PC-3 (cell line): ENCODE results near the gene EGLN2. TPM values are rescaled to one million over a fixed set of nuclear protein-coding genes. Genes with fewer than 3 reads are reported as not detected.

ENCODE experiments used
- ATAC-seq: fragments of 200-7000 bp; cut with Tn5 transposase; 2 replicates; pipeline ENCODE4 v1.9.1; 2020; ENCODE audit warnings: mild to moderate bottlenecking, moderate library complexity
- Bru-seq: library from RNA; stranded (reverse); fragments of 400-500 nt; gene quantifications from one replicate; lab custom pipeline; 2021; lab: Mats Ljungman, UMichigan
- BruChase-seq, 2 experiments: library from RNA; stranded (reverse); fragments of 400-500 nt; gene quantifications; one replicate each; lab custom pipeline; 2021; lab: Mats Ljungman, UMichigan
- BruUV-seq: library from RNA; stranded (reverse); fragments of 400-500 nt; replicated peaks from 2 replicates; lab custom pipeline; 2021; lab: Mats Ljungman, UMichigan
- CTCF ChIA-PET: fragments of 300-600 bp; sonication (Branson Sonifier 250); formaldehyde crosslinking; loops from one replicate; lab custom pipeline; 2022; ENCODE audit warnings: antibody characterized with exemption; lab: Charles Lee
- POLR2A ChIA-PET: fragments of 300-600 bp; sonication (Branson Sonifier 250); formaldehyde crosslinking; loops from one replicate; lab custom pipeline; 2022; ENCODE audit warnings: antibody characterized with exemption; ENCODE audit not compliant: unreplicated experiment; lab: Charles Lee
- DNase-seq: peaks from one replicate; pipeline ENCODE4 v3.0.0-alpha.2; 2015
- H2AFZ ChIP-seq: fragments of 300-600 bp; sonication (generic); 2 replicates; pipeline ENCODE4 v1.6.0; 2016; ENCODE audit warnings: antibody characterized with exemption, low read length
- H3F3A ChIP-seq: fragments of 300-600 bp; sonication (generic); one replicate; pipeline ENCODE4 v1.6.0; 2017; ENCODE audit warnings: antibody characterized with exemption, low read length, control low read depth, mild to moderate bottlenecking; ENCODE audit not compliant: unreplicated experiment
- H3K27ac ChIP-seq: fragments of 300-600 bp; sonication (generic); 2 replicates; pipeline ENCODE4 v1.5.1; 2016; ENCODE audit warnings: mild to moderate bottlenecking, low read length
- H3K27me3 ChIP-seq: fragments of 300-600 bp; sonication (generic); 2 replicates; pipeline ENCODE4 v1.6.1; 2016; ENCODE audit warnings: low read length, mixed read lengths
- H3K36me3 ChIP-seq: fragments of 300-600 bp; sonication (generic); 2 replicates; pipeline ENCODE4 v1.6.1; 2016; ENCODE audit warnings: low read depth, mixed run types, low read length, mixed read lengths
- H3K4me1 ChIP-seq: fragments of 300-600 bp; sonication (generic); 2 replicates; pipeline ENCODE4 v1.5.1; 2016; ENCODE audit warnings: low read length; ENCODE audit not compliant: insufficient read depth
- H3K4me2 ChIP-seq: fragments of 300-600 bp; sonication (generic); 2 replicates; pipeline ENCODE4 v1.6.0; 2016; ENCODE audit warnings: low read length
- H3K4me3 ChIP-seq: fragments of 300-600 bp; sonication (generic); 2 replicates; pipeline ENCODE4 v1.5.1; 2016; ENCODE audit warnings: mild to moderate bottlenecking, low read length, mixed read lengths
- H3K79me2 ChIP-seq: fragments of 300-600 bp; sonication (generic); 2 replicates; pipeline ENCODE4 v1.6.1; 2017; ENCODE audit warnings: low read length, mixed read lengths
- H3K9ac ChIP-seq: fragments of 300-600 bp; sonication (generic); 2 replicates; pipeline ENCODE4 v1.6.0; 2016; ENCODE audit warnings: mild to moderate bottlenecking, low read length
- H3K9me2 ChIP-seq: fragments of 300-600 bp; sonication (generic); replicated peaks from 2 replicates; pipeline ENCODE4 v1.6.1; 2016; ENCODE audit warnings: mixed run types, low read length, mixed read lengths
- H3K9me3 ChIP-seq: fragments of 300-600 bp; sonication (generic); 2 replicates; pipeline ENCODE4 v1.6.1; 2016; ENCODE audit warnings: low read length, mixed read lengths
- H4K20me1 ChIP-seq: fragments of 300-600 bp; sonication (generic); 2 replicates; pipeline ENCODE4 v1.6.1; 2016; ENCODE audit warnings: low read length, mixed read lengths
- EZH2 ChIP-seq: fragments of 300-600 bp; sonication (generic); IDR thresholded peaks from one replicate; pipeline ENCODE4 v1.6.1; 2017; ENCODE audit warnings: antibody characterized with exemption, mild to moderate bottlenecking, low read length; ENCODE audit not compliant: unreplicated experiment
- EZH2phosphoT487 ChIP-seq: fragments of 300-600 bp; sonication (generic); IDR thresholded peaks from 2 replicates; pipeline ENCODE4 v1.6.1; 2018; ENCODE audit warnings: mild to moderate bottlenecking, antibody characterized with exemption, low read length, borderline replicate concordance
- intact Hi-C: fragments of 100-400 bp; cut with micrococcal nuclease; formaldehyde crosslinking; loops from 2 replicates; pipeline ENCODE4 v1.9.0; 2023
- long read RNA-seq: library from polyadenylated mRNA; unstranded; transcript quantifications from one replicate; pipeline ENCODE4 v2.0.0, GENCODE V29; 2021; ENCODE audit not compliant: unreplicated experiment
- total RNA-seq: library from RNA; depleted of rRNA; stranded (reverse); fragments of >200 nt; gene quantifications from 2 replicates; pipeline ENCODE4 v1.2.3, GENCODE V29; 2014; rRNA removed
- TF ChIP-seq, protein P1 (sequence below): fragments of 300-600 bp; sonication (generic); conservative IDR thresholded peaks from 2 replicates; pipeline ENCODE4 v1.5.1; 2017; ENCODE audit warnings: antibody characterized with exemption, low read depth, mild to moderate bottlenecking, low read length

EGLN2 gene
- 36.6 and 58.9 TPM in 2 replicates for total RNA-seq
- percentile 58 among the genes with signal in this experiment for Bru-seq, nascent RNA
- percentile 65 among the genes with signal in this experiment for BruChase-seq, experiment 1, labeled RNA remaining after a 6-hour chase
- BruChase-seq, experiment 2, labeled RNA remaining after a 2-hour chase, result percentile 69 among the genes with signal in this experiment
- long read RNA-seq, transcript EGLN2-207 (5 exons, 2,821 nt), result major isoform, 108 of 246 reads
- long read RNA-seq, transcript EGLN2-201 (6 exons, 2,102 nt), result minor isoform, 98 of 246 reads
- long read RNA-seq, partial matches to known transcripts, result 14 of 246 reads
- long read RNA-seq, other reads (novel, unspliced or antisense), result 20 of 246 reads

DNA sequence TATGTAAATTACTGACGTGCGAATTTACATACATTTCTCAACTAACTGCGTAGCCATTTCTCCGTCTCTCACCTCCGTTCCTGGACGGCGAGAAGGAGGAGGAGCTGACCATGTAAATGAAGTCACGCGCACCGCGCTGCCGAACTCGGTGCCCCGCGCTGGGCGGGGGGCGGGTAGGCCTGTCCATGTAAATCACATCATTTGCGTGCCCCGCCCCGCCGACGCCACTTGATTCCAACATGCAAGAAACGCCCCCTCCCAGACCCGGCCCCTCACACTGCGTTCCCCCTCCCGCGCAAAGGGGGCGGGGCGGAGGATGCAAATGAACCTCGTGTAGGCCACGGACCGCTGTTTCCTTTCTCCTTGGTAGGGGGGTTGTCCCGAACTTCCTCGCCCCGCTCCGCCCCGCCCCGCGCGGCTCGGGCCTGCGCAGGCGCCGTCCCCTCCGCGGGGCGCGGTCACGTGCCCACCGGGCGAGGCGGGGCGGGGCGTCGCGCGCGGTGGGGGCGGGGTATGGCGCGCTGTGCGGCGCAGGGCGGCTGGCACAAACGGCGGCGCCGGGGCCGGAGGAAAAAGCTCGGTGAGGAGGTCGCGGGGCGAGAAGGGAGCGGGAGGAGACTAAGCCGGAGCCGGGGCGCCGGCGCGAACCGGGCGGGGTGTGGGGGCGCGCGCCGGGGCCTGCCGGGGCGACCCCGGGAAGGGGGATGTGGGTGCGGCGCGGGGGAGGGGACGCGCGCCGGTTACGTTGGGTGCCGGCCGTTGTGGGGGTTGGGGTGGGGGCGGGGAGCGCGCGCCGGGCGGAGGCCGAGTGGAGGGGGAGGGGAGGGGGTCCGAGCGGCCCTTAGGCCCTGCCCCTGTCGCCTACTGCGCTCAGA is at the start of gene EGLN2:
Gene EGLN2 (plus strand): TSS at position 509 of the 875 bp plus-strand sequence. CDS start 1,382 bp downstream, outside the sequence.
- Histone ChIP-seq H3K9me2 (no peaks in the 10 kb centered on the region), H4K20me1 (peaks cover 15% of the 10 kb centered on the region; the same call in 1 of the 2 replicates), H3K9me3 (no peaks in the 10 kb centered on the region), H2AFZ (peak within 1 kb of the TSS; percentile 97), H3K4me1 (peaks cover 36% of the 10 kb centered on the region), H3K27me3 (no peaks in the 10 kb centered on the region), H3K27ac (peak within 1 kb of the TSS; percentile 41), H3F3A (no peaks in the 10 kb centered on the region), H3K9ac (peak within 1 kb of the TSS; percentile 71), H3K79me2 (peaks cover 44% of the 10 kb centered on the region), H3K4me3 (peak within 1 kb of the TSS; percentile 85), H3K4me2 (peak within 1 kb of the TSS; percentile 92), H3K36me3 (no peaks in the 10 kb centered on the region)
- ATAC-seq (peak; percentile 87), DNase-seq (peak; percentile 96)
- no TSS peak for BruUV-seq
- no peak for TF ChIP-seq EZH2
- ChIA-PET POLR2A (interaction anchor here (0.6 kb wide), 3 partner anchors 20 to 345 kb away, joined by 4 to 17 read pairs (median 4); no protein-coding TSS in a partner anchor), CTCF (interaction anchor here (0.5 to 0.6 kb wide), 2 partner anchors 9 to 22 kb away, joined by 3 read pairs; no protein-coding TSS in a partner anchor)
- intact Hi-C loops, result loop anchor here (1.0 to 10.0 kb wide), 2 partner anchors 110 to 134 kb away; no protein-coding TSS in a partner anchor

DNA sequence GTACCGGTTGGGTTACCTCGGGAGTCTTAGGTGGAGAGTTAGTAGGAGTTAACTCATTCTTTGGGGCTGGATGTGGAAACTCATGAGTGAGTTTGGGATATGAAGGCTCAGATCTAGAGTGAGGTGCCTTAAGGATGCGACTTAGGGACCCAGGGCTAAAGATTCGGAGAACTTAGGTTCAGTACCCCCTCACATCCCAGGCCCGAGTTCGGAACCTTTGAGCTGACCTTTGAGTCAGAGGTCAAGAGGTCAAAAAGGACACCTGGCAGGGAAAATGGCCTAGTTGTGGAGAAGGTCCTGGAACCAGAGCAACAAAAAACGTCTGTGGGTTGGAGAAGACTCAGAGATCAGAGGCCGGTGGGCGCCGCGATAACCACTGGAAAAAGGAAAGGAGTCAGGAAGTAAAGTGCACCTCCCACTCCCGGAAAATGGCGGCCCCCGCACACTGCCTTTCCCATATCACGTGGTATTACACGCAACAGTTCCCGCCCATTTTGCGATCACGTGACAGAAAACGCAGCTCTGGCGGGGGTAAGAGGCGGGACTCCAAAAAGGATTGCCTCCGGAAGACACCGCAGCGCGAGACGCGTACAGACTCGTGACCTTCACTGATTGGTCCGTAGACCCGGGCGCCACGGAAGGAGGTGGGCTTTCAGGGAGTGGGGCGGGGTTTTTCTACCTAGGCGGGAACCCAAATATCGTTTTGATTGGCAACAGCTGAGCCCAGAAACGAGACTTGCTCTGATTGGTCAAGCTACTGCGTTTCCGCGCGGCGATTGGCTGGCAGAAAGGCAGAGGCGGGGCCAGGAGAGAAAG is 48.7 kb upstream of the EGLN2 start, which contains the start of gene ACTMAP:
Gene ACTMAP (minus strand): TSS at position 420 of the 816 bp plus-strand sequence. CDS start 674 bp downstream, outside the sequence.
- Histone ChIP-seq H3F3A (no peaks in the 10 kb centered on the region), H2AFZ (peak within 1 kb of the TSS; percentile 74), H3K36me3 (peaks cover 4% of the 10 kb centered on the region), H3K4me3 (peak within 1 kb of the TSS; percentile 95), H3K9me2 (no peaks in the 10 kb centered on the region), H3K79me2 (peaks cover 43% of the 10 kb centered on the region), H3K4me1 (peaks cover 28% of the 10 kb centered on the region), H4K20me1 (peaks cover 16% of the 10 kb centered on the region), H3K9me3 (no peaks in the 10 kb centered on the region), H3K9ac (peak within 1 kb of the TSS; percentile 99), H3K27me3 (no peaks in the 10 kb centered on the region), H3K27ac (peak within 1 kb of the TSS; percentile 93), H3K4me2 (peak within 1 kb of the TSS; percentile 91)
- ATAC-seq (peak; percentile 88), DNase-seq (peak; percentile 99)
- intact Hi-C loops, result loop anchor here (1.0 to 2.0 kb wide), 2 partner anchors 28 to 33 kb away; partner anchors contain the start of genes COQ8B, ITPKC and RAB4B
- ChIA-PET CTCF (no interaction called here), POLR2A (interaction anchor here (0.5 to 1.2 kb wide), 4 partner anchors 27 to 467 kb away, joined by 3 to 20 read pairs (median 8); no protein-coding TSS in a partner anchor)
- TF ChIP-seq, protein P1, sequence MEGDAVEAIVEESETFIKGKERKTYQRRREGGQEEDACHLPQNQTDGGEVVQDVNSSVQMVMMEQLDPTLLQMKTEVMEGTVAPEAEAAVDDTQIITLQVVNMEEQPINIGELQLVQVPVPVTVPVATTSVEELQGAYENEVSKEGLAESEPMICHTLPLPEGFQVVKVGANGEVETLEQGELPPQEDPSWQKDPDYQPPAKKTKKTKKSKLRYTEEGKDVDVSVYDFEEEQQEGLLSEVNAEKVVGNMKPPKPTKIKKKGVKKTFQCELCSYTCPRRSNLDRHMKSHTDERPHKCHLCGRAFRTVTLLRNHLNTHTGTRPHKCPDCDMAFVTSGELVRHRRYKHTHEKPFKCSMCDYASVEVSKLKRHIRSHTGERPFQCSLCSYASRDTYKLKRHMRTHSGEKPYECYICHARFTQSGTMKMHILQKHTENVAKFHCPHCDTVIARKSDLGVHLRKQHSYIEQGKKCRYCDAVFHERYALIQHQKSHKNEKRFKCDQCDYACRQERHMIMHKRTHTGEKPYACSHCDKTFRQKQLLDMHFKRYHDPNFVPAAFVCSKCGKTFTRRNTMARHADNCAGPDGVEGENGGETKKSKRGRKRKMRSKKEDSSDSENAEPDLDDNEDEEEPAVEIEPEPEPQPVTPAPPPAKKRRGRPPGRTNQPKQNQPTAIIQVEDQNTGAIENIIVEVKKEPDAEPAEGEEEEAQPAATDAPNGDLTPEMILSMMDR, result no peak
- TF ChIP-seq EZH2phosphoT487 (no peak), EZH2 (no peak)
- TSS peak; percentile 94 for BruUV-seq
